HEK293T (cell line): ENCODE measurements around the gene EPHX1.
"Not testable (repeated sequence)": the region's sequence is repeated elsewhere in the genome, so short reads cannot be mapped to it uniquely, and the experiment has no call there.

ENCODE experiments used
- CTCF ChIA-PET: fragments of 350-600 bp; formaldehyde crosslinking; extraction: SDS; loops from one replicate; lab custom pipeline; 2021; ENCODE audit warnings: antibody characterized with exemption, inconsistent platforms; lab: Yijun Ruan, JAX
- POLR2A ChIA-PET: fragments of 350-600 bp; formaldehyde crosslinking; extraction: SDS; loops from one replicate; lab custom pipeline; 2020; ENCODE audit warnings: antibody characterized with exemption, inconsistent platforms; lab: Yijun Ruan, JAX
- DNase-seq: peaks from one replicate; pipeline ENCODE4 v3.0.0; 2012; ENCODE audit warnings: mixed read lengths; ENCODE audit errors: extremely low spot score
- ARNT ChIP-seq: fragments of 450-650 bp; IDR thresholded peaks from 2 replicates; pipeline ENCODE4 v1.6.1; 2017; ENCODE audit warnings: mild to moderate bottlenecking
- BHLHE40 ChIP-seq: fragments of 450-650 bp; IDR thresholded peaks from 2 replicates; pipeline ENCODE4 v1.6.1; 2016; ENCODE audit warnings: mild to moderate bottlenecking, moderate library complexity, borderline replicate concordance
- CTBP1 ChIP-seq: fragments of 450-650 bp; IDR thresholded peaks from 2 replicates; pipeline ENCODE4 v1.6.1; 2016; ENCODE audit warnings: borderline replicate concordance
- ELF4 ChIP-seq: fragments of 450-650 bp; IDR thresholded peaks from 2 replicates; pipeline ENCODE4 v1.6.1; 2017; ENCODE audit warnings: antibody characterized with exemption
- FOXA1 ChIP-seq: fragments of 450-650 bp; IDR thresholded peaks from 2 replicates; pipeline ENCODE4 v1.6.1; 2016; ENCODE audit warnings: mild to moderate bottlenecking
- FOXK2 ChIP-seq: fragments of 450-650 bp; IDR thresholded peaks from 2 replicates; pipeline ENCODE4 v1.6.1; 2016; ENCODE audit warnings: mild to moderate bottlenecking
- FOXM1 ChIP-seq: fragments of 450-650 bp; IDR thresholded peaks from 2 replicates; pipeline ENCODE4 v1.6.1; 2017; ENCODE audit warnings: mild to moderate bottlenecking, borderline replicate concordance
- HDGF ChIP-seq: fragments of 450-650 bp; IDR thresholded peaks from 2 replicates; pipeline ENCODE4 v1.6.1; 2017; ENCODE audit warnings: antibody characterized with exemption, borderline replicate concordance
- L3MBTL2 ChIP-seq: fragments of 450-650 bp; conservative IDR thresholded peaks from 2 replicates; pipeline ENCODE4 v1.6.1; 2016; ENCODE audit warnings: mild to moderate bottlenecking
- LEF1 ChIP-seq: fragments of 450-650 bp; IDR thresholded peaks from 2 replicates; pipeline ENCODE4 v1.6.1; 2017; ENCODE audit warnings: mild to moderate bottlenecking, borderline replicate concordance
- NFRKB ChIP-seq: fragments of 450-650 bp; IDR thresholded peaks from 2 replicates; pipeline ENCODE4 v1.6.1; 2016; ENCODE audit warnings: mild to moderate bottlenecking, moderate library complexity
- SP1 ChIP-seq: fragments of 450-650 bp; IDR thresholded peaks from 2 replicates; pipeline ENCODE4 v1.6.1; 2017
- SUZ12 ChIP-seq: fragments of 450-650 bp; IDR thresholded peaks from 2 replicates; pipeline ENCODE4 v1.6.1; 2016; ENCODE audit warnings: mild to moderate bottlenecking
- TARDBP ChIP-seq: fragments of 450-650 bp; IDR thresholded peaks from 2 replicates; pipeline ENCODE4 v1.6.1; 2016
- ZNF384 ChIP-seq: fragments of 450-650 bp; IDR thresholded peaks from 2 replicates; pipeline ENCODE4 v1.6.1; 2016
- TF ChIP-seq, protein P1 (sequence below): fragments of 450-650 bp; IDR thresholded peaks from 2 replicates; pipeline ENCODE4 v1.6.1; 2016

Gene EPHX1

DNA sequence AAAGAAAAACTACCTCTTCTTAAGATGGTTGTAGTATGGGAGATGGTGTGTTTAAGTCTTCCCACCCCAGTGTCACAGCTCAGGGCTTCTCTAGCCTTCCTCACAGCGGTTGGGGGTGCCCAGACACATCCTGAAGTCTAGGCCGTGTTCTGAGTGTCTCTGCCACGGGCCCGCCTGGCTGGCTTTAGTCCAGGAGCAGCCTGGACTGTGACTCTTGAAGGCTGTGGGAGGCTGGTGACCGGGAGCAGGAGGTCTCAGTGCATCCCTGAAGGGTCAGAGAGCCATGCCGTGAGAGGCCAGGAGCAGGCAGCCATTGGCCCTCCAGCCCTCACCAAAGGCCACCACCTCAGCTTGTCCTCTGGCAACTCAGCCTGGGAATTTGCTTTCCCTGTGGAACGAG, 4.5 kb downstream of the EPHX1 start:
- TF ChIP-seq HDGF (no peak), BHLHE40 (no peak), FOXM1 (no peak), FOXA1 (no peak), SUZ12 (no peak), CTBP1 (no peak), L3MBTL2 (no peak), NFRKB (no peak), ZNF384 (no peak), LEF1 (no peak), FOXK2 (no peak), SP1 (no peak), ELF4 (no peak)
- TF ChIP-seq, protein P1, sequence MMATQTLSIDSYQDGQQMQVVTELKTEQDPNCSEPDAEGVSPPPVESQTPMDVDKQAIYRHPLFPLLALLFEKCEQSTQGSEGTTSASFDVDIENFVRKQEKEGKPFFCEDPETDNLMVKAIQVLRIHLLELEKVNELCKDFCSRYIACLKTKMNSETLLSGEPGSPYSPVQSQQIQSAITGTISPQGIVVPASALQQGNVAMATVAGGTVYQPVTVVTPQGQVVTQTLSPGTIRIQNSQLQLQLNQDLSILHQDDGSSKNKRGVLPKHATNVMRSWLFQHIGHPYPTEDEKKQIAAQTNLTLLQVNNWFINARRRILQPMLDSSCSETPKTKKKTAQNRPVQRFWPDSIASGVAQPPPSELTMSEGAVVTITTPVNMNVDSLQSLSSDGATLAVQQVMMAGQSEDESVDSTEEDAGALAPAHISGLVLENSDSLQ = no peak
- POLR2A ChIA-PET = interaction anchor here (1.3 to 2.8 kb wide), 2 partner anchors 36 to 68 kb away, joined by 5 to 20 read pairs; partner anchors contain the start of genes SRP9 and TMEM63A
- DNase-seq = no peak
- CTCF ChIA-PET = interaction anchor here (0.6 to 1.0 kb wide), 2 partner anchors 26 to 31 kb away, joined by 4 read pairs; no protein-coding TSS in a partner anchor

DNA sequence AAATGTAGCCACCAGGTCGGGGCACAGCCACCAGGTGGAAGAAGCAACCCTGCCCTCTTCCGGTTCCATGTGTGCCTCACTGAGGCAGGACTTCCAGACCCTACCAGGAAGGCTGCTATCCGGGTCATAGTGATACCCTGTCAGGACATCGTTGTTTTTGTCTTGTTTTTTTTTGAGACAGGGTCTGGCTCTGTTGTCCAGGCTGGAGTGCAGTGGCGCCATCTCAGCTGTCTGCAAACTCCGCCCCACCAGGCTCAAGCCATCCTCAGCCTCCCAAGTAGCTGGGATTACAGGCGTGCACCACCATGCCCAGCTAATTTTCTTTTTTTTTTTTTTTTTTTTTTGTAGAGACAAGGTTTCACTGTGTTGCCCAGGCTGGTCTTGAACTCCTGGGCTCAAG, 5.2 kb downstream of the EPHX1 start:
- CTCF ChIA-PET, POLR2A ChIA-PET, DNase-seq: not testable (repeated sequence)

DNA sequence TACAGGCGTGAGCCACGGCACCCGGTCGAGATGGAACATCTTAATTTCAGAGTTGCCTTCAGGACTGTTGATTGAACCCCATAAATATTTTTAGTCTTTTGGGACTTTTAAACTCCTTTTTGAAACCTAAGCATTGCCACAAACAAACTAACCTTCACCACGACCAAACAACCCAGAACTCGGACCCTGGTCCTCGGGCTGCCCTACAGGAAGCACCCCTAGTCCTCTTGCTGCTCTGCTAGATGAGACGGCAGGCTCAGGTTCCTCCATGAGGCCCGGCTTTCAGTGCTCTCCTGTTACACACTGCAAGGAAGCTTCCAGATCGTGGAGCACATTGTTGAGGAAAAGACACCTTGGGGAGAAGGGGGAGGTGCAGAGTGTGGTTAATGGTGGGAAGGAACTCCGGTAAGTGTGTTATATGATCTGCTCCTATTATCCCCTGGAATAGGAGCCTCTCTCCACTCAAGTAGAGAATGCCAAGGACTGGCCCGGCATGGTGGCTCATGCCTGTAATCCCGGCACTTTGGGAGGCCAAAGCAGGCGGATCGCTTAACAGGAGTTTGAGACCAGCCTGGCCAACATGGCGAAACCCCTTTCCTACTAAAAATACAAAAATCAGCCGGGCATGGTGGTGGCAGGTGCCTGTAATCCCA, 5.7 kb downstream of the EPHX1 start:
- CTCF ChIA-PET = no interaction called here
- TF ChIP-seq, protein P1 = no peak
- TF ChIP-seq SP1 = no peak
- TF ChIP-seq HDGF = no peak
- no peak for TF ChIP-seq ARNT
- no peak for TF ChIP-seq LEF1
- TF ChIP-seq ZNF384 = no peak
- TF ChIP-seq FOXK2 = no peak
- TF ChIP-seq ELF4 = no peak
- TF ChIP-seq BHLHE40 = no peak
- no peak for TF ChIP-seq FOXM1
- TF ChIP-seq SUZ12 = no peak
- no peak; the same call in 1 of the 2 replicates for TF ChIP-seq L3MBTL2
- no peak for TF ChIP-seq NFRKB
- no peak for TF ChIP-seq TARDBP
- TF ChIP-seq CTBP1 = no peak
- TF ChIP-seq FOXA1 = no peak
- POLR2A ChIA-PET = interaction anchor here (3.2 kb wide), 1 partner anchor 38 kb away, joined by 12 read pairs; the partner anchor contains the start of gene SRP9
- DNase-seq = no peak

DNA sequence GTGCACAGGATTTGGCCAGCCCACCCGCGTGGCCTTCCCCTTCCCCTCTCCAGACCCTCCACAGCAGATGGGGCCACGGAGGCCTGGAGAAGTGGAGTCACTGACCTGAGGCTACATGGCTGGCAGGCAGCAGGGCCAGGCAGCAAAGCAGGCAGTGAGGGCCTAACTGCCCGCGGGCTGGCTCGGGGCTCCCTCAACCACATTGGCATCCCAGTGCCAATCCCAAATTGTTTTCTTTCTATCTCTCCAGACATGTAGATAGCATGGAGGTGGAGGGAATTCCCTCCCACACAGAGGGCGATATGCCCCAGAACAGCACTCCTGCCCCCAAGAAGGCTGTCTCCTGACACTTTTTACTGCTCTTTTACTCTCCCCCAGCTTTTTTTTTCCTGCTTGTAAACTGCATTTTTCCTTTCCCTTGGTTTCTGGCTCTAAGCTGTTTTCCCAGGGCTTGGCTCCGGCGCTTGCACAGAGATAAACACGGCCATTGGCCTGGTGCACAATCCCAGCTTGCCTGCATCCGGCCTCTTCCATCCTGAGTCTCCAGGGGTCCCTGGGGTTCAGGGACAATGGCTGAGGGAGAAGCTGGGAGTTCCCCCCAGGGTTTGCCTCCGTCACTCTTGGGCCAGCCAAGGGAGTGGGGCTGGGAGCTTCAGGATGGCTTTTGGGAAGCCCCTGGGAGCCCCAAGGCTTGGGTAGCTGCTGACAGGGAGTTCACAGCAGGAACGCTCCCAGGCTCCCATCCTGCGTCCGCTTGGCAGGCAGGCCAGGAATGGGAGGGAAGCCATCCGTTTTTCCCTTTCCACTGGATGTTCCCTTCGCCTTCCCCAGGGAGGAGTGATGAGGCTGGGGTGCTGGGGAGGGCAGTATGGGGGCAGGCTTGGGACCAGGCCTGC, 7.0 kb downstream of the EPHX1 start:
- POLR2A ChIA-PET = interaction anchor here (3.2 kb wide), 1 partner anchor 39 kb away, joined by 12 read pairs; the partner anchor contains the start of gene SRP9
- CTCF ChIA-PET = no interaction called here
- TF ChIP-seq CTBP1 (no peak), L3MBTL2 (no peak), ZNF384 (no peak), NFRKB (no peak), FOXK2 (no peak), SUZ12 (no peak), ARNT (no peak), HDGF (no peak), FOXA1 (no peak), TARDBP (no peak), BHLHE40 (no peak), LEF1 (no peak), ELF4 (no peak), SP1 (no peak), FOXM1 (no peak)
- TF ChIP-seq, protein P1 = no peak
- no peak for DNase-seq

DNA sequence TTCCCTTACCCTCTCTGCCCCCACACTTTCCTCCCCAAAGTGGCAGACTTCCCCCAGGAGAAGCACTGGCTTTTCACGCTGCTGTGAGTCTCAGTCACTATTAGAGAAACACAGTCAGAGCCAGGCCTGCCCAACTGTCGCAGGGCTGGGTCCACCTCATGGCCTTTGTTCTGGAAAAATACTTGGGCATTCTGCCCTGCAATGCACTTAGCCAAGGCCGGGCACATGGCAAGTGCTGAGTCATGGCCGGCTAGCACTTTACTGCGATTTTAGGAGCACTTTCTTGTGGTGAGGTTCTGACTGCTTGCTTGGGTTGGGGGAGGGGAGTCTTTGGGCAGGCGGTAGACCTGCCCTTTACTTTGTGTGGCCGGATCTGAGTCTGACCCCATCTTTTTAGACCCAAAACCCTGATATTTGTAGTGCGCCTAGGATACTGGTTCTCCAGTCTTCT, 7.7 kb downstream of the EPHX1 start:
- POLR2A ChIA-PET = interaction anchor here (1.1 to 3.2 kb wide), 2 partner anchors 40 to 131 kb away, joined by 3 to 12 read pairs; partner anchors contain the start of gene SRP9
- TF ChIP-seq, protein P1 = no peak
- TF ChIP-seq ELF4 = no peak
- TF ChIP-seq SP1 = no peak
- no peak for TF ChIP-seq BHLHE40
- TF ChIP-seq FOXK2 = no peak
- no peak for TF ChIP-seq NFRKB
- TF ChIP-seq FOXM1 = no peak
- no peak for TF ChIP-seq ARNT
- TF ChIP-seq CTBP1 = no peak
- no peak for TF ChIP-seq LEF1
- TF ChIP-seq HDGF = no peak
- DNase-seq = no peak
- CTCF ChIA-PET = no interaction called here
